Measurements from ENCODE around the gene SDK1.

SDK1 gene

GRCh38 chr7:3429981-3430380 is 128.9 kb downstream of the SDK1 start (continued):
- no peak for TF ChIP-seq ZNF677 (tag by site-specific recombination; IDR thresholded peaks at IDR 0.05)
- no peak for TF ChIP-seq ZBTB49 (tag by site-specific recombination; IDR thresholded peaks at IDR 0.05; ENCODE audit: low read depth)
- TF ChIP-seq ZNF707 (tag by site-specific recombination; IDR thresholded peaks at IDR 0.05) = no peak
- TF ChIP-seq ZNF169 (tag by site-specific recombination; IDR thresholded peaks at IDR 0.05) = no peak
- TF ChIP-seq ZNF174 (tag by site-specific recombination; IDR thresholded peaks at IDR 0.05) = no peak
- TF ChIP-seq, protein P1, sequence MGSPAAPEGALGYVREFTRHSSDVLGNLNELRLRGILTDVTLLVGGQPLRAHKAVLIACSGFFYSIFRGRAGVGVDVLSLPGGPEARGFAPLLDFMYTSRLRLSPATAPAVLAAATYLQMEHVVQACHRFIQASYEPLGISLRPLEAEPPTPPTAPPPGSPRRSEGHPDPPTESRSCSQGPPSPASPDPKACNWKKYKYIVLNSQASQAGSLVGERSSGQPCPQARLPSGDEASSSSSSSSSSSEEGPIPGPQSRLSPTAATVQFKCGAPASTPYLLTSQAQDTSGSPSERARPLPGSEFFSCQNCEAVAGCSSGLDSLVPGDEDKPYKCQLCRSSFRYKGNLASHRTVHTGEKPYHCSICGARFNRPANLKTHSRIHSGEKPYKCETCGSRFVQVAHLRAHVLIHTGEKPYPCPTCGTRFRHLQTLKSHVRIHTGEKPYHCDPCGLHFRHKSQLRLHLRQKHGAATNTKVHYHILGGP (tag by site-specific recombination; IDR thresholded peaks at IDR 0.05) = no peak
- TF ChIP-seq, protein P2, sequence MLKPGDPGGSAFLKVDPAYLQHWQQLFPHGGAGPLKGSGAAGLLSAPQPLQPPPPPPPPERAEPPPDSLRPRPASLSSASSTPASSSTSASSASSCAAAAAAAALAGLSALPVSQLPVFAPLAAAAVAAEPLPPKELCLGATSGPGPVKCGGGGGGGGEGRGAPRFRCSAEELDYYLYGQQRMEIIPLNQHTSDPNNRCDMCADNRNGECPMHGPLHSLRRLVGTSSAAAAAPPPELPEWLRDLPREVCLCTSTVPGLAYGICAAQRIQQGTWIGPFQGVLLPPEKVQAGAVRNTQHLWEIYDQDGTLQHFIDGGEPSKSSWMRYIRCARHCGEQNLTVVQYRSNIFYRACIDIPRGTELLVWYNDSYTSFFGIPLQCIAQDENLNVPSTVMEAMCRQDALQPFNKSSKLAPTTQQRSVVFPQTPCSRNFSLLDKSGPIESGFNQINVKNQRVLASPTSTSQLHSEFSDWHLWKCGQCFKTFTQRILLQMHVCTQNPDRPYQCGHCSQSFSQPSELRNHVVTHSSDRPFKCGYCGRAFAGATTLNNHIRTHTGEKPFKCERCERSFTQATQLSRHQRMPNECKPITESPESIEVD (tag by site-specific recombination; IDR thresholded peaks at IDR 0.05) = no peak
- TF ChIP-seq ZNF311 (tag by site-specific recombination; IDR thresholded peaks at IDR 0.05; ENCODE audit: borderline replicate concordance) = no peak
- no peak for TF ChIP-seq ZBTB10 (tag by site-specific recombination; IDR thresholded peaks at IDR 0.05)

GRCh38 chr7:3430588-3430987 is 129.5 kb downstream of the SDK1 start:
- no peak overlapping the region for H3K27ac ChIP-seq (ENCODE audit: extremely low read depth, low read depth, low read length)
- H3K4me1 ChIP-seq (ENCODE audit: control insufficient read depth, insufficient read depth, low read length) = 0 out of 2 replicates have a peak, but pooled peaks cover 2% of the 10 kb centered on the region
- no peaks in the 10 kb centered on the region for H3K36me3 ChIP-seq (ENCODE audit: control insufficient read depth in 2 of 2, insufficient read depth in 1 of 2, low read length in 2 of 2)
- CTCF ChIA-PET = interaction anchor here (0.7 kb wide), 3 partner anchors 25 to 723 kb away, joined by 3 to 4 read pairs (median 3); no protein-coding TSS in a partner anchor
- no peaks in the 10 kb centered on the region for H3K9me3 ChIP-seq (ENCODE audit: control insufficient read depth, insufficient read depth, low read depth, low read length)
- H3K4me3 ChIP-seq (ENCODE audit: low read depth, low read length) = no peak overlapping the region
- POLR2A ChIA-PET = no interaction called here
- TF ChIP-seq ZNF561 (tag by site-specific recombination; IDR thresholded peaks at IDR 0.05; ENCODE audit: borderline replicate concordance) (no peak), ZNF423 (tag by site-specific recombination; IDR thresholded peaks at IDR 0.05) (no peak), INSM2 (tag by site-specific recombination; IDR thresholded peaks at IDR 0.05) (no peak), RBAK (tag by site-specific recombination; IDR thresholded peaks at IDR 0.05) (no peak), ZNF169 (tag by site-specific recombination; IDR thresholded peaks at IDR 0.05) (no peak), ZNF416 (tag by site-specific recombination; IDR thresholded peaks at IDR 0.05) (no peak), ZFP69B (tag by site-specific recombination; IDR thresholded peaks at IDR 0.05) (no peak), ZNF2 (tag by site-specific recombination; IDR thresholded peaks at IDR 0.05) (no peak), ZNF350 (tag by site-specific recombination; IDR thresholded peaks at IDR 0.05) (no peak), ZSCAN30 (tag by site-specific recombination; IDR thresholded peaks at IDR 0.05) (no peak), ZNF157 (tag by site-specific recombination; IDR thresholded peaks at IDR 0.05) (no peak), ZNF155 (tag by site-specific recombination; IDR thresholded peaks at IDR 0.05) (no peak)
- TF ChIP-seq, protein P3, sequence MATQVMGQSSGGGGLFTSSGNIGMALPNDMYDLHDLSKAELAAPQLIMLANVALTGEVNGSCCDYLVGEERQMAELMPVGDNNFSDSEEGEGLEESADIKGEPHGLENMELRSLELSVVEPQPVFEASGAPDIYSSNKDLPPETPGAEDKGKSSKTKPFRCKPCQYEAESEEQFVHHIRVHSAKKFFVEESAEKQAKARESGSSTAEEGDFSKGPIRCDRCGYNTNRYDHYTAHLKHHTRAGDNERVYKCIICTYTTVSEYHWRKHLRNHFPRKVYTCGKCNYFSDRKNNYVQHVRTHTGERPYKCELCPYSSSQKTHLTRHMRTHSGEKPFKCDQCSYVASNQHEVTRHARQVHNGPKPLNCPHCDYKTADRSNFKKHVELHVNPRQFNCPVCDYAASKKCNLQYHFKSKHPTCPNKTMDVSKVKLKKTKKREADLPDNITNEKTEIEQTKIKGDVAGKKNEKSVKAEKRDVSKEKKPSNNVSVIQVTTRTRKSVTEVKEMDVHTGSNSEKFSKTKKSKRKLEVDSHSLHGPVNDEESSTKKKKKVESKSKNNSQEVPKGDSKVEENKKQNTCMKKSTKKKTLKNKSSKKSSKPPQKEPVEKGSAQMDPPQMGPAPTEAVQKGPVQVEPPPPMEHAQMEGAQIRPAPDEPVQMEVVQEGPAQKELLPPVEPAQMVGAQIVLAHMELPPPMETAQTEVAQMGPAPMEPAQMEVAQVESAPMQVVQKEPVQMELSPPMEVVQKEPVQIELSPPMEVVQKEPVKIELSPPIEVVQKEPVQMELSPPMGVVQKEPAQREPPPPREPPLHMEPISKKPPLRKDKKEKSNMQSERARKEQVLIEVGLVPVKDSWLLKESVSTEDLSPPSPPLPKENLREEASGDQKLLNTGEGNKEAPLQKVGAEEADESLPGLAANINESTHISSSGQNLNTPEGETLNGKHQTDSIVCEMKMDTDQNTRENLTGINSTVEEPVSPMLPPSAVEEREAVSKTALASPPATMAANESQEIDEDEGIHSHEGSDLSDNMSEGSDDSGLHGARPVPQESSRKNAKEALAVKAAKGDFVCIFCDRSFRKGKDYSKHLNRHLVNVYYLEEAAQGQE (tag by site-specific recombination; IDR thresholded peaks at IDR 0.05) = no peak
- TF ChIP-seq, protein P4, sequence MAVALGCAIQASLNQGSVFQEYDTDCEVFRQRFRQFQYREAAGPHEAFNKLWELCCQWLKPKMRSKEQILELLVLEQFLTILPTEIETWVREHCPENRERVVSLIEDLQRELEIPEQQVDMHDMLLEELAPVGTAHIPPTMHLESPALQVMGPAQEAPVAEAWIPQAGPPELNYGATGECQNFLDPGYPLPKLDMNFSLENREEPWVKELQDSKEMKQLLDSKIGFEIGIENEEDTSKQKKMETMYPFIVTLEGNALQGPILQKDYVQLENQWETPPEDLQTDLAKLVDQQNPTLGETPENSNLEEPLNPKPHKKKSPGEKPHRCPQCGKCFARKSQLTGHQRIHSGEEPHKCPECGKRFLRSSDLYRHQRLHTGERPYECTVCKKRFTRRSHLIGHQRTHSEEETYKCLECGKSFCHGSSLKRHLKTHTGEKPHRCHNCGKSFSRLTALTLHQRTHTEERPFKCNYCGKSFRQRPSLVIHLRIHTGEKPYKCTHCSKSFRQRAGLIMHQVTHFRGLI (tag by site-specific recombination; IDR thresholded peaks at IDR 0.05) = no peak

All from HEK293 (cell line).